Neural cell (in vitro differentiated cells): ENCODE data around the gene HSBP1.

Experiments used
- CTCF ChIP-seq: fragments of 450-650 bp; IDR thresholded peaks from 2 replicates; pipeline ENCODE4 v1.5.1; 2014; ENCODE audit warnings: antibody characterized with exemption, mild to moderate bottlenecking, moderate library complexity; ENCODE audit not compliant: poor library complexity, severe bottlenecking
- EP300 ChIP-seq: fragments of 450-650 bp; conservative IDR thresholded peaks from 2 replicates; pipeline ENCODE4 v1.6.1; 2014; ENCODE audit warnings: antibody characterized with exemption, mild to moderate bottlenecking, moderate library complexity; ENCODE audit not compliant: poor library complexity, severe bottlenecking
- EZH2 ChIP-seq: fragments of 200-600, 300-800 bp; shearing (Covaris generic), sonication (generic); IDR thresholded peaks from 2 replicates; pipeline ENCODE4 v1.6.1; 2014; ENCODE audit warnings: antibody characterized with exemption, low read length, borderline replicate concordance, mild to moderate bottlenecking; ENCODE audit not compliant: insufficient read depth, poor library complexity, severe bottlenecking
- MXI1 ChIP-seq: fragments of 450-650 bp; conservative IDR thresholded peaks from 2 replicates; pipeline ENCODE4 v1.6.1; 2014; ENCODE audit warnings: antibody characterized with exemption, mild to moderate bottlenecking; ENCODE audit not compliant: poor library complexity, severe bottlenecking
- POLR2AphosphoS5 ChIP-seq: IDR thresholded peaks from 2 replicates; pipeline ENCODE4 v1.6.1; 2012
- RAD21 ChIP-seq: fragments of 450-650 bp; conservative IDR thresholded peaks from 2 replicates; pipeline ENCODE4 v1.6.1; 2014; ENCODE audit warnings: antibody characterized with exemption, mild to moderate bottlenecking, moderate library complexity
- TAF1 ChIP-seq: IDR thresholded peaks from 2 replicates; pipeline ENCODE4 v1.6.1; 2012; ENCODE audit warnings: low read depth

DNA sequence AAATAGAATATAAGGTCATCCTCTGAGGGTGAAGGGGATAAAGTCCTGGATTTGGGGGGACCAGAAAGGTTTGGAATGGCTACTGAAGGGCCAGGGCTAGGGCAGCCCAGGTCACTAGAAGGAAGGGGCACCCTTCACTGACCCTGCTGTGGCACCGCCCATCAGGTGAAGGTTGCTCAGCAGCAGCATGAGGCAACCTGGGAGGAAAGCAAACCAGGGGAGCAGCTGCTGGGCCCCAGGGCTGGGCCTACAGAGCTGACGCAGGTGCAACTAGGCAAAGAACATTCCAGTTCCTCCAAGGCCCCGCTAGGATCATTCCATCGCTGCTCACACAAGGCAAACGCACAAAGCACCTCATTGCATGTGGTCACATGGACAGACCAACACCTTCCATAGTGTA, 3.4 kb upstream of the HSBP1 start:
- TF ChIP-seq CTCF = no peak
- TF ChIP-seq EZH2 = no peak
- TF ChIP-seq MXI1 = no peak
- no peak for TF ChIP-seq RAD21
- TF ChIP-seq POLR2AphosphoS5 = no peak
- TF ChIP-seq EP300 = no peak
- no peak for TF ChIP-seq TAF1
